AG04450 (cell line): ENCODE measurements around the gene CHCHD6. TPM values are rescaled to one million over a fixed set of nuclear protein-coding genes. Genes with fewer than 3 reads are reported as not detected.

Experiments
- CTCF ChIA-PET: fragments of 300-600, 350-600 bp; formaldehyde crosslinking; extraction: SDS; loops from one replicate; lab custom pipeline; 2022; ENCODE audit warnings: antibody characterized with exemption, inconsistent platforms; lab: Charles Lee
- POLR2A ChIA-PET: fragments of 350-600 bp; formaldehyde crosslinking; extraction: SDS; loops from one replicate; lab custom pipeline; 2021; ENCODE audit warnings: antibody characterized with exemption, inconsistent platforms; lab: Yijun Ruan, JAX
- DNase-seq: peaks from one replicate; pipeline ENCODE4 v3.0.0-alpha.2; 2011; ENCODE audit warnings: low read depth, low spot score
- H3K27ac ChIP-seq: one replicate; pipeline ENCODE4 v1.5.1; 2012; ENCODE audit warnings: low read depth, low read length, control low read depth
- H3K27me3 ChIP-seq: one replicate; pipeline ENCODE4 v1.6.0; 2012; ENCODE audit warnings: low read length; ENCODE audit not compliant: control insufficient read depth, insufficient read depth
- H3K4me3 ChIP-seq: 2 replicates; pipeline ENCODE4 v1.5.1; 2011; ENCODE audit warnings: mild to moderate bottlenecking, low read depth, low read length, control low read depth
- H3K9me3 ChIP-seq: 2 replicates; pipeline ENCODE4 v1.5.1; 2012; ENCODE audit warnings: low read length; ENCODE audit not compliant: control insufficient read depth, insufficient read depth
- polyA plus RNA-seq: library from polyadenylated mRNA; depleted of rRNA; stranded (reverse); fragments of >200 nt; gene quantifications from 2 replicates; pipeline ENCODE4 v1.2.3, GENCODE V29; 2011
- TF ChIP-seq, protein P1 (sequence below): IDR thresholded peaks from 2 replicates; pipeline ENCODE4 v1.5.1; 2011; ENCODE audit warnings: low read depth, low read length, control low read depth, inconsistent platforms

The CHCHD6 gene
- polyA plus RNA-seq, 1 experiment: 14.0 TPM

DNA sequence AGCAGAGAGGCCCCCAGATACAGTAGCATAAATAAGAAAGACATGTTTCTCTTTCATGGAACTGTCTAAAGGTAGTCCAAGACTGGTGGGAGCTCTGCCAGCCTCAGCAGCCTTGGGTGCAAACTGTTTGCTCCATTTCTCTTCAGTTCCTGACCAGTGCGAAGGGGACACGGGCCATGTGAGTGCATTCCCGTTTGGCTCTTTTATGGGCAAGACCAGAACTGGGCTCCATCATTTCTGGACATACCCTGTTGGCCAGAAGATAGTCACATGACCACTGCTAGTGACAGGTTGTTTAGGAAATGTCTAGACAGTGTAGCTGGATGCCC, 45.5 kb downstream of the CHCHD6 start:
- H3K9me3 ChIP-seq: no peaks in the 10 kb centered on the region
- ChIA-PET POLR2A (no interaction called here), CTCF (interaction anchor here (0.6 to 1.9 kb wide), 3 partner anchors 233 to 799 kb away, joined by 3 to 5 read pairs (median 4); partner anchors contain the start of gene PLXNA1)
- TF ChIP-seq, protein P1, sequence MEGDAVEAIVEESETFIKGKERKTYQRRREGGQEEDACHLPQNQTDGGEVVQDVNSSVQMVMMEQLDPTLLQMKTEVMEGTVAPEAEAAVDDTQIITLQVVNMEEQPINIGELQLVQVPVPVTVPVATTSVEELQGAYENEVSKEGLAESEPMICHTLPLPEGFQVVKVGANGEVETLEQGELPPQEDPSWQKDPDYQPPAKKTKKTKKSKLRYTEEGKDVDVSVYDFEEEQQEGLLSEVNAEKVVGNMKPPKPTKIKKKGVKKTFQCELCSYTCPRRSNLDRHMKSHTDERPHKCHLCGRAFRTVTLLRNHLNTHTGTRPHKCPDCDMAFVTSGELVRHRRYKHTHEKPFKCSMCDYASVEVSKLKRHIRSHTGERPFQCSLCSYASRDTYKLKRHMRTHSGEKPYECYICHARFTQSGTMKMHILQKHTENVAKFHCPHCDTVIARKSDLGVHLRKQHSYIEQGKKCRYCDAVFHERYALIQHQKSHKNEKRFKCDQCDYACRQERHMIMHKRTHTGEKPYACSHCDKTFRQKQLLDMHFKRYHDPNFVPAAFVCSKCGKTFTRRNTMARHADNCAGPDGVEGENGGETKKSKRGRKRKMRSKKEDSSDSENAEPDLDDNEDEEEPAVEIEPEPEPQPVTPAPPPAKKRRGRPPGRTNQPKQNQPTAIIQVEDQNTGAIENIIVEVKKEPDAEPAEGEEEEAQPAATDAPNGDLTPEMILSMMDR: no peak
- no peaks in the 10 kb centered on the region for H3K27me3 ChIP-seq
- no peak for DNase-seq
- no peak overlapping the region for H3K27ac ChIP-seq
- H3K4me3 ChIP-seq: no peak overlapping the region

DNA sequence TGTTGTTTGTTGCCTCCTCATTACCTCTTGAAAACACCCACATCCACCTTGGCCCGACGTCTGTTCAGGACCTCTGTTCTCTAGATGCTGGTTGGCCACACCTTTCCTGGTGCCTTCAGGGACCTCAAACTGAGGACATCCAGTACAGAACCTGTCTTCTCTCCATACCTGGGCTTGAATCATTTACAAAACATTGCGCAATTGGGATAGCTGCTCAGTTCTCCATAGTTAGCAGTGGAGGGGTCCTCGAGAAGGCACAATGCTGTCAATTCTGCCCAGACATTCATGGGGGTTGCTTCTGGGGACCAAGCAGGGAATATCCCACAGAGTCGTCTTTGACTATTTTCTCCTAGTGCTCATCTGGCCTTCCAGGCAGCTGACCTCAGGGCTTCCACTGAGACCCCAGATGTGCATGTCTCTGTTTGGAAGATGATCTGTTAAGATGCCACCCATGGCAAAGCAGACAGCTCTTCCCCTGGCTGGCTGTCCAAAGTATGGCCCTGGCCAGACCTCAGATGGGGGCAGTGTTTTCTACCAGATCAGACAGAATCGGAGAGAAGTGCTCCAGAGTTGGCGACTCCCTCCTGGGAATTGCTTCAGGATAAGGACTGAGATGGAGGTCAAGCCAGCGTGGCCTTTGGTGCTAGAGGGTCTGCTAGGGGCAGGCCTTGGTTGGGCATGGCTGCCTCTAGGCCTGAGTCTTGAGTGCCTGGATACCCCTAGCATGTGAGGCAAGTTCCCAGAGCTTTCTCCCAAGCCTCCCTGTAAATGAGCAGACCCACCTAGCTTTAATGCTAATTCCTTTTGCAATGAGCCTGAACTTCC, 46.1 kb downstream of the CHCHD6 start:
- ChIA-PET POLR2A (no interaction called here), CTCF (interaction anchor here (0.6 to 1.9 kb wide), 3 partner anchors 232 to 799 kb away, joined by 3 to 5 read pairs (median 4); partner anchors contain the start of gene PLXNA1)
- no peak for DNase-seq
- TF ChIP-seq, protein P1: no peak
- H3K27ac ChIP-seq: no peak overlapping the region
- no peaks in the 10 kb centered on the region for H3K9me3 ChIP-seq
- no peak overlapping the region for H3K4me3 ChIP-seq
- no peaks in the 10 kb centered on the region for H3K27me3 ChIP-seq

- Histone ChIP-seq H3K9me3 (no peaks in the 10 kb centered on the region), H3K27me3 (no peaks in the 10 kb centered on the region), H3K4me3 (no peak overlapping the region), H3K27ac (no peak overlapping the region)
- ChIA-PET POLR2A (no interaction called here), CTCF (interaction anchor here (0.6 to 1.8 kb wide), 5 partner anchors 37 to 232 kb away, joined by 3 to 9 read pairs (median 4); partner anchors contain the start of genes CHCHD6 and PLXNA1)
- DNase-seq: no peak
- TF ChIP-seq, protein P1: no peak
Observed at GRCh38 chr3:126750756-126751121, 46.7 kb downstream of the CHCHD6 start.

- ChIA-PET CTCF (interaction anchor here (0.6 to 3.0 kb wide), 60 partner anchors 9 to 823 kb away, joined by 3 to 15 read pairs (median 4); partner anchors contain the start of genes CHCHD6 and PLXNA1), POLR2A (interaction anchor here (1.0 to 1.3 kb wide), 2 partner anchors 99 to 251 kb away, joined by 3 to 4 read pairs; no protein-coding TSS in a partner anchor)
- Histone ChIP-seq H3K4me3 (no peak overlapping the region), H3K27ac (no peak overlapping the region), H3K9me3 (no peaks in the 10 kb centered on the region), H3K27me3 (no peaks in the 10 kb centered on the region)
- DNase-seq: no peak
- TF ChIP-seq, protein P1: no peak
Observed at GRCh38 chr3:126751611-126752302, 47.7 kb downstream of the CHCHD6 start.
